Panc1 (cell line): ENCODE results near the gene RETNLB. TPM values are rescaled to one million over a fixed set of nuclear protein-coding genes. Genes with fewer than 3 reads are reported as not detected.

Source experiments
- ATAC-seq: fragments of 200-7000 bp; cut with Tn5 transposase; 2 replicates; pipeline ENCODE4 v1.9.1; 2020; ENCODE audit warnings: mild to moderate bottlenecking, moderate library complexity
- BruUV-seq: library from RNA; stranded (reverse); fragments of 400-500 nt; replicated peaks from 2 replicates; lab custom pipeline; 2021; lab: Mats Ljungman, UMichigan
- CTCF ChIA-PET: fragments of 300-600 bp; sonication (Branson Sonifier 250); formaldehyde crosslinking; loops from one replicate; lab custom pipeline; 2022; ENCODE audit warnings: antibody characterized with exemption; lab: Charles Lee
- POLR2A ChIA-PET: fragments of 300-600 bp; sonication (Branson Sonifier 250); formaldehyde crosslinking; loops from one replicate; lab custom pipeline; 2022; ENCODE audit warnings: antibody characterized with exemption; lab: Charles Lee
- DNase-seq: peaks from one replicate; pipeline ENCODE4 v3.0.0-alpha.2; 2010; ENCODE audit warnings: low read depth, low spot score
- H3K27ac ChIP-seq: 2 replicates; pipeline ENCODE4 v1.5.1; 2011; ENCODE audit warnings: mild to moderate bottlenecking, low read length, inconsistent platforms
- H3K27me3 ChIP-seq: fragments of 200-500 bp; sonication (Bioruptor generic); 2 replicates; pipeline ENCODE4 v1.6.0; 2014; ENCODE audit warnings: low read length, inconsistent platforms; ENCODE audit not compliant: control insufficient read depth, insufficient read depth
- H3K36me3 ChIP-seq: fragments of 200-500 bp; sonication (Bioruptor generic); 2 replicates; pipeline ENCODE4 v1.5.1; 2014; ENCODE audit warnings: inconsistent platforms, mild to moderate bottlenecking, low read length, moderate library complexity; ENCODE audit not compliant: control insufficient read depth, insufficient read depth
- H3K4me1 ChIP-seq: 2 replicates; pipeline ENCODE4 v1.5.1; 2011; ENCODE audit warnings: inconsistent platforms, mild to moderate bottlenecking, low read length, moderate library complexity; ENCODE audit not compliant: control insufficient read depth, insufficient read depth
- H3K4me3 ChIP-seq, 2 experiments: 2 replicates each; pipeline ENCODE4 v1.5.1; 2011 to 2012; ENCODE audit warnings: low read depth in 2 of 2, low read length in 2 of 2, mild to moderate bottlenecking in 2 of 2, inconsistent platforms in 1 of 2, moderate library complexity in 1 of 2
- H3K9me3 ChIP-seq: fragments of 200-500 bp; sonication (Bioruptor generic); 2 replicates; pipeline ENCODE4 v1.5.1; 2014; ENCODE audit warnings: low read depth, mild to moderate bottlenecking, inconsistent platforms, low read length, moderate library complexity; ENCODE audit not compliant: control insufficient read depth, insufficient read depth
- POLR2AphosphoS5 ChIP-seq: IDR thresholded peaks from 2 replicates; pipeline ENCODE4 v1.6.1; 2012; ENCODE audit warnings: mild to moderate bottlenecking, low read depth, low read length, moderate library complexity
- SIN3A ChIP-seq: IDR thresholded peaks from 2 replicates; pipeline ENCODE4 v1.6.1; 2012; ENCODE audit warnings: low read depth, mild to moderate bottlenecking, low read length, moderate library complexity, borderline replicate concordance; ENCODE audit not compliant: insufficient read depth
- TCF7L2 ChIP-seq: IDR thresholded peaks from 2 replicates; pipeline ENCODE4 v1.6.1; 2011; ENCODE audit warnings: mild to moderate bottlenecking, low read depth, low read length, inconsistent platforms
- in situ Hi-C: cut with HindIII; loops from 2 replicates; pipeline ENCODE4 v1.10.0; 2016; ENCODE audit warnings: low sequenced_read_pairs, low pct_unique_long_range_greater_than_20kb
- intact Hi-C: fragments of 100-400 bp; cut with micrococcal nuclease; formaldehyde crosslinking; loops from one replicate; pipeline ENCODE4 v1.10.0; 2022; ENCODE audit not compliant: unreplicated experiment
- total RNA-seq: library from RNA; stranded (reverse); gene quantifications from one replicate; pipeline ENCODE4 v1.2.1, GENCODE V29; 2021; ENCODE audit not compliant: unreplicated experiment
- TF ChIP-seq, protein P1 (sequence below): fragments of 450-650 bp; IDR thresholded peaks from 2 replicates; pipeline ENCODE4 v1.5.1; 2017; ENCODE audit warnings: mild to moderate bottlenecking
- TF ChIP-seq, protein P2 (sequence below), 2 experiments: IDR thresholded peaks; 2 replicates each; pipeline ENCODE4 v1.6.1; 2011 to 2012; ENCODE audit warnings: low read depth in 2 of 2, control low read depth in 1 of 2, low read length in 1 of 2, mild to moderate bottlenecking in 1 of 2, moderate library complexity in 1 of 2; ENCODE audit not compliant: insufficient read depth in 1 of 2

The RETNLB gene
- total RNA-seq, 1 experiment from 2014 or later: not detected

DNA sequence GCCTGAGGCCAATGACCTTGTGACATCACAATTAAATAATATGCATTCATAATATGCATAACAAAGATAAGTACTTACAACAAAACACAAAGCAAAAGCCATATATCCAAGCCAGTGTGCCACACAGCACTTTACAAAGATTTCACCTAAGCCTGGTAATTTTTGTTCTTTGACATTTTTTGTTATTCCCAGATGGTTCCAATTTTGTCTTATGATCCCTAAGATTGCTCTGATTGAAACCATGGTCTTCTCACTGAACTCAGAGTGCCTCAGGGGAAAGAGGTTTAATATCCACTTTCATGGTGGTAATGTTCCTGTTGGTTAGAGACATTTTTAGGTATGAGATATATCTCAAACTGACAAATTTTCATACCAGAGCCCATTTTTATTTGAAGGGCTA, 29.1 kb downstream of the RETNLB start:
- ChIA-PET POLR2A (no interaction called here), CTCF (interaction anchor here (0.6 kb wide), 1 partner anchor 152 kb away, joined by 6 read pairs; no protein-coding TSS in a partner anchor)
- peaks cover 2% of the 10 kb centered on the region for H3K27me3 ChIP-seq
- H3K4me3 ChIP-seq: no peak overlapping the region
- no peak for DNase-seq
- H3K36me3 ChIP-seq: no peaks in the 10 kb centered on the region
- no peak overlapping the region for H3K27ac ChIP-seq
- no TSS peak for BruUV-seq
- TF ChIP-seq SIN3A (no peak), POLR2AphosphoS5 (no peak), TCF7L2 (no peak)
- TF ChIP-seq, protein P1, sequence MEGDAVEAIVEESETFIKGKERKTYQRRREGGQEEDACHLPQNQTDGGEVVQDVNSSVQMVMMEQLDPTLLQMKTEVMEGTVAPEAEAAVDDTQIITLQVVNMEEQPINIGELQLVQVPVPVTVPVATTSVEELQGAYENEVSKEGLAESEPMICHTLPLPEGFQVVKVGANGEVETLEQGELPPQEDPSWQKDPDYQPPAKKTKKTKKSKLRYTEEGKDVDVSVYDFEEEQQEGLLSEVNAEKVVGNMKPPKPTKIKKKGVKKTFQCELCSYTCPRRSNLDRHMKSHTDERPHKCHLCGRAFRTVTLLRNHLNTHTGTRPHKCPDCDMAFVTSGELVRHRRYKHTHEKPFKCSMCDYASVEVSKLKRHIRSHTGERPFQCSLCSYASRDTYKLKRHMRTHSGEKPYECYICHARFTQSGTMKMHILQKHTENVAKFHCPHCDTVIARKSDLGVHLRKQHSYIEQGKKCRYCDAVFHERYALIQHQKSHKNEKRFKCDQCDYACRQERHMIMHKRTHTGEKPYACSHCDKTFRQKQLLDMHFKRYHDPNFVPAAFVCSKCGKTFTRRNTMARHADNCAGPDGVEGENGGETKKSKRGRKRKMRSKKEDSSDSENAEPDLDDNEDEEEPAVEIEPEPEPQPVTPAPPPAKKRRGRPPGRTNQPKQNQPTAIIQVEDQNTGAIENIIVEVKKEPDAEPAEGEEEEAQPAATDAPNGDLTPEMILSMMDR: no peak
- TF ChIP-seq, protein P2, sequence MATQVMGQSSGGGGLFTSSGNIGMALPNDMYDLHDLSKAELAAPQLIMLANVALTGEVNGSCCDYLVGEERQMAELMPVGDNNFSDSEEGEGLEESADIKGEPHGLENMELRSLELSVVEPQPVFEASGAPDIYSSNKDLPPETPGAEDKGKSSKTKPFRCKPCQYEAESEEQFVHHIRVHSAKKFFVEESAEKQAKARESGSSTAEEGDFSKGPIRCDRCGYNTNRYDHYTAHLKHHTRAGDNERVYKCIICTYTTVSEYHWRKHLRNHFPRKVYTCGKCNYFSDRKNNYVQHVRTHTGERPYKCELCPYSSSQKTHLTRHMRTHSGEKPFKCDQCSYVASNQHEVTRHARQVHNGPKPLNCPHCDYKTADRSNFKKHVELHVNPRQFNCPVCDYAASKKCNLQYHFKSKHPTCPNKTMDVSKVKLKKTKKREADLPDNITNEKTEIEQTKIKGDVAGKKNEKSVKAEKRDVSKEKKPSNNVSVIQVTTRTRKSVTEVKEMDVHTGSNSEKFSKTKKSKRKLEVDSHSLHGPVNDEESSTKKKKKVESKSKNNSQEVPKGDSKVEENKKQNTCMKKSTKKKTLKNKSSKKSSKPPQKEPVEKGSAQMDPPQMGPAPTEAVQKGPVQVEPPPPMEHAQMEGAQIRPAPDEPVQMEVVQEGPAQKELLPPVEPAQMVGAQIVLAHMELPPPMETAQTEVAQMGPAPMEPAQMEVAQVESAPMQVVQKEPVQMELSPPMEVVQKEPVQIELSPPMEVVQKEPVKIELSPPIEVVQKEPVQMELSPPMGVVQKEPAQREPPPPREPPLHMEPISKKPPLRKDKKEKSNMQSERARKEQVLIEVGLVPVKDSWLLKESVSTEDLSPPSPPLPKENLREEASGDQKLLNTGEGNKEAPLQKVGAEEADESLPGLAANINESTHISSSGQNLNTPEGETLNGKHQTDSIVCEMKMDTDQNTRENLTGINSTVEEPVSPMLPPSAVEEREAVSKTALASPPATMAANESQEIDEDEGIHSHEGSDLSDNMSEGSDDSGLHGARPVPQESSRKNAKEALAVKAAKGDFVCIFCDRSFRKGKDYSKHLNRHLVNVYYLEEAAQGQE (IDR thresholded peaks at IDR 0.05; ENCODE audit: insufficient read depth in 1 of 2, low read depth in 2 of 2, low read length in 1 of 2): no peak
- intact Hi-C loops: no loop called here
- H3K9me3 ChIP-seq: no peaks in the 10 kb centered on the region
- no peak for ATAC-seq
- in situ Hi-C loops: no loop called here
- no peaks in the 10 kb centered on the region for H3K4me1 ChIP-seq

DNA sequence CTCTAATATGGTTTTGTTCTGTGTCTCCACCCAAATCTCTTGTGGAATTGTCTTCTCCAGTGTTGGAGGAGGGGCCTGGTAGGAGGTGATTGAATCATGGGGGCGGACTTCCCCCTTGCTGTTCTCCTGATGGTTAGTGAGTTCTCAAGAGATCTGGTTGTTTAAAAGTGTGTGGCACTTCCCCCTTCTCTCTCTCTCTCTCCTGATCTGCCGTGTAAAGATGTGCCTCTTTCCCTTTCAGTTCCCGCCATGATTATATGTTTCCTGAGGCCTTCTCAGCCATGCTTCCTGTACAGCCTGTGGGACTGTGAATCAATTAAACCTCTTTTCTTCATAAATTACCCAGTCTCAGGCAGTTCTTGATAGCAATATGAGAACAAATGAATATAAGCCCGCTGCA, 33.1 kb downstream of the RETNLB start:
- ATAC-seq: no peak
- no peak for DNase-seq
- BruUV-seq: no TSS peak
- H3K27ac ChIP-seq: no peak overlapping the region
- in situ Hi-C loops: no loop called here
- CTCF ChIA-PET: interaction anchor here (0.5 kb wide), 1 partner anchor 148 kb away, joined by 3 read pairs; no protein-coding TSS in a partner anchor
- H3K9me3 ChIP-seq: no peaks in the 10 kb centered on the region
- H3K27me3 ChIP-seq: peaks cover 2% of the 10 kb centered on the region; the same call in 1 of the 2 replicates
- no peaks in the 10 kb centered on the region for H3K4me1 ChIP-seq
- H3K4me3 ChIP-seq: no peak overlapping the region
- intact Hi-C loops: no loop called here
- TF ChIP-seq POLR2AphosphoS5: no peak
- TF ChIP-seq SIN3A: no peak
- TF ChIP-seq, protein P1: no peak
- TF ChIP-seq, protein P2 (IDR thresholded peaks at IDR 0.05; ENCODE audit: insufficient read depth in 1 of 2, low read depth in 2 of 2, low read length in 1 of 2): no peak
- TF ChIP-seq TCF7L2: no peak
- H3K36me3 ChIP-seq: no peaks in the 10 kb centered on the region
- POLR2A ChIA-PET: no interaction called here
